ENCODE data around the gene LARGE1.

The LARGE1 gene

GRCh38 chr22:33564683-33565082, 355.6 kb downstream of the LARGE1 start:
- Histone ChIP-seq H3K79me2 (ENCODE audit: insufficient read depth, low read length) (no peaks in the 10 kb centered on the region), H3K27me3 (ENCODE audit: insufficient read depth, low read length, poor library complexity) (no peaks in the 10 kb centered on the region), H4K20me1 (ENCODE audit: insufficient read depth, low read length) (no peaks in the 10 kb centered on the region), H2AFZ (ENCODE audit: low read depth, low read length) (no peak overlapping the region), H3K36me3 (ENCODE audit: insufficient read depth, low read length) (no peaks in the 10 kb centered on the region), H3K27ac (ENCODE audit: low read length) (no peak overlapping the region), H3K9ac (ENCODE audit: low read depth, low read length) (no peak overlapping the region), H3K4me2 (ENCODE audit: insufficient read depth, low read length) (no peak overlapping the region), H3K4me3 (ENCODE audit: low read depth in 1 of 2, low read length in 2 of 2) (no peak overlapping the region), H3K9me3 (ENCODE audit: insufficient read depth, low read length, severe bottlenecking) (no peaks in the 10 kb centered on the region), H3K4me1 (ENCODE audit: insufficient read depth, low read length) (no peaks in the 10 kb centered on the region)
- TF ChIP-seq, protein P1, sequence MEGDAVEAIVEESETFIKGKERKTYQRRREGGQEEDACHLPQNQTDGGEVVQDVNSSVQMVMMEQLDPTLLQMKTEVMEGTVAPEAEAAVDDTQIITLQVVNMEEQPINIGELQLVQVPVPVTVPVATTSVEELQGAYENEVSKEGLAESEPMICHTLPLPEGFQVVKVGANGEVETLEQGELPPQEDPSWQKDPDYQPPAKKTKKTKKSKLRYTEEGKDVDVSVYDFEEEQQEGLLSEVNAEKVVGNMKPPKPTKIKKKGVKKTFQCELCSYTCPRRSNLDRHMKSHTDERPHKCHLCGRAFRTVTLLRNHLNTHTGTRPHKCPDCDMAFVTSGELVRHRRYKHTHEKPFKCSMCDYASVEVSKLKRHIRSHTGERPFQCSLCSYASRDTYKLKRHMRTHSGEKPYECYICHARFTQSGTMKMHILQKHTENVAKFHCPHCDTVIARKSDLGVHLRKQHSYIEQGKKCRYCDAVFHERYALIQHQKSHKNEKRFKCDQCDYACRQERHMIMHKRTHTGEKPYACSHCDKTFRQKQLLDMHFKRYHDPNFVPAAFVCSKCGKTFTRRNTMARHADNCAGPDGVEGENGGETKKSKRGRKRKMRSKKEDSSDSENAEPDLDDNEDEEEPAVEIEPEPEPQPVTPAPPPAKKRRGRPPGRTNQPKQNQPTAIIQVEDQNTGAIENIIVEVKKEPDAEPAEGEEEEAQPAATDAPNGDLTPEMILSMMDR (IDR thresholded peaks at IDR 0.05; ENCODE audit: borderline replicate concordance, extremely low read depth, low read length, poor library complexity, severe bottlenecking), result no peak
- no peak for TF ChIP-seq EZH2 (IDR thresholded peaks at IDR 0.05; ENCODE audit: borderline replicate concordance, low read depth, low read length, severe bottlenecking)
- no peak for ATAC-seq (ENCODE audit: insufficient read depth, low read depth)
- no peak for DNase-seq

GRCh38 chr22:33563220-33563964, 356.9 kb downstream of the LARGE1 start:
- DNase-seq (no peak), ATAC-seq (ENCODE audit: insufficient read depth, low read depth) (no peak)
- H3K27me3 ChIP-seq (ENCODE audit: insufficient read depth, low read length, poor library complexity), result no peaks in the 10 kb centered on the region
- TF ChIP-seq EZH2 (IDR thresholded peaks at IDR 0.05; ENCODE audit: borderline replicate concordance, low read depth, low read length, severe bottlenecking), result no peak
- TF ChIP-seq, protein P1 (IDR thresholded peaks at IDR 0.05; ENCODE audit: borderline replicate concordance, extremely low read depth, low read length, poor library complexity, severe bottlenecking), result no peak
- no peaks in the 10 kb centered on the region for H4K20me1 ChIP-seq (ENCODE audit: insufficient read depth, low read length)
- no peak overlapping the region for H3K4me2 ChIP-seq (ENCODE audit: insufficient read depth, low read length)
- H3K9me3 ChIP-seq (ENCODE audit: insufficient read depth, low read length, severe bottlenecking), result no peaks in the 10 kb centered on the region
- no peaks in the 10 kb centered on the region for H3K36me3 ChIP-seq (ENCODE audit: insufficient read depth, low read length)
- no peak overlapping the region for H2AFZ ChIP-seq (ENCODE audit: low read depth, low read length)
- no peak overlapping the region for H3K9ac ChIP-seq (ENCODE audit: low read depth, low read length)
- H3K27ac ChIP-seq (ENCODE audit: low read length), result no peak overlapping the region
- no peak overlapping the region for H3K4me3 ChIP-seq (ENCODE audit: low read depth in 1 of 2, low read length in 2 of 2)
- H3K79me2 ChIP-seq (ENCODE audit: insufficient read depth, low read length), result no peaks in the 10 kb centered on the region
- H3K4me1 ChIP-seq (ENCODE audit: insufficient read depth, low read length), result no peaks in the 10 kb centered on the region

GRCh38 chr22:33562501-33562900, 357.8 kb downstream of the LARGE1 start:
- Histone ChIP-seq H3K9me3 (ENCODE audit: insufficient read depth, low read length, severe bottlenecking) (no peaks in the 10 kb centered on the region), H3K27ac (ENCODE audit: low read length) (no peak overlapping the region), H3K9ac (ENCODE audit: low read depth, low read length) (no peak overlapping the region), H3K27me3 (ENCODE audit: insufficient read depth, low read length, poor library complexity) (no peaks in the 10 kb centered on the region), H3K4me3 (ENCODE audit: low read depth in 1 of 2, low read length in 2 of 2) (no peak overlapping the region), H3K4me1 (ENCODE audit: insufficient read depth, low read length) (no peaks in the 10 kb centered on the region), H3K4me2 (ENCODE audit: insufficient read depth, low read length) (no peak overlapping the region), H2AFZ (ENCODE audit: low read depth, low read length) (no peak overlapping the region), H4K20me1 (ENCODE audit: insufficient read depth, low read length) (no peaks in the 10 kb centered on the region), H3K36me3 (ENCODE audit: insufficient read depth, low read length) (no peaks in the 10 kb centered on the region), H3K79me2 (ENCODE audit: insufficient read depth, low read length) (no peaks in the 10 kb centered on the region)
- ATAC-seq (ENCODE audit: insufficient read depth, low read depth), result no peak
- DNase-seq, result no peak
- TF ChIP-seq, protein P1 (IDR thresholded peaks at IDR 0.05; ENCODE audit: borderline replicate concordance, extremely low read depth, low read length, poor library complexity, severe bottlenecking), result no peak
- no peak for TF ChIP-seq EZH2 (IDR thresholded peaks at IDR 0.05; ENCODE audit: borderline replicate concordance, low read depth, low read length, severe bottlenecking)

All from DND-41 (cell line).